ENCODE results near the gene TTC39C.
A peak's percentile ranks its signal among the peaks of the same experiment; 100 is the strongest.
"Not testable (repeated sequence)": the region's sequence is repeated elsewhere in the genome, so short reads cannot be mapped to it uniquely, and the experiment has no call there.

Gene TTC39C

GRCh38 chr18:24118750-24119577 is 104.4 kb downstream of the TTC39C start:
- peak; percentile 46 to 64 for DNase-seq (ENCODE audit: extremely low read depth in 1 of 2, low read depth in 1 of 2)

GRCh38 chr18:24120676-24121075 is 106.1 kb downstream of the TTC39C start:
- no peak for DNase-seq (ENCODE audit: extremely low read depth in 1 of 2, low read depth in 1 of 2)

GRCh38 chr18:24121625-24122024 is 107.1 kb downstream of the TTC39C start:
- DNase-seq (ENCODE audit: extremely low read depth in 1 of 2, low read depth in 1 of 2) = no peak

- DNase-seq (ENCODE audit: extremely low read depth in 1 of 2, low read depth in 1 of 2) = no peak
Measured at GRCh38 chr18:24126155-24126961, 111.8 kb downstream of the TTC39C start.

- DNase-seq (ENCODE audit: extremely low read depth in 1 of 2, low read depth in 1 of 2) = no peak
Measured at GRCh38 chr18:24127735-24128134, 113.2 kb downstream of the TTC39C start.

GRCh38 chr18:24128700-24129099 is 114.1 kb downstream of the TTC39C start:
- DNase-seq (ENCODE audit: extremely low read depth in 1 of 2, low read depth in 1 of 2) = no peak

GRCh38 chr18:24130494-24130893 is 115.9 kb downstream of the TTC39C start:
- no peak for DNase-seq (ENCODE audit: extremely low read depth in 1 of 2, low read depth in 1 of 2)

GRCh38 chr18:24136967-24137373 is 122.4 kb downstream of the TTC39C start:
- no peak for DNase-seq (ENCODE audit: extremely low read depth in 1 of 2, low read depth in 1 of 2)

- no peak for DNase-seq (ENCODE audit: extremely low read depth in 1 of 2, low read depth in 1 of 2)
Measured at GRCh38 chr18:24138409-24138788, 123.8 kb downstream of the TTC39C start.

GRCh38 chr18:24138789-24139616 is 124.4 kb downstream of the TTC39C start, which contains the start of gene CABYR:
Gene CABYR (plus strand): TSS chr18:24139062. CDS start chr18:24143115, 4,053 bp downstream.
- peak; percentile 53 to 59 for DNase-seq (ENCODE audit: extremely low read depth in 1 of 2, low read depth in 1 of 2)

GRCh38 chr18:24140697-24141096 is 126.1 kb downstream of the TTC39C start:
- DNase-seq (ENCODE audit: extremely low read depth in 1 of 2, low read depth in 1 of 2) = no peak

GRCh38 chr18:24142376-24142775 is 127.8 kb downstream of the TTC39C start:
- no peak for DNase-seq (ENCODE audit: extremely low read depth in 1 of 2, low read depth in 1 of 2)

- DNase-seq (ENCODE audit: extremely low read depth in 1 of 2, low read depth in 1 of 2) = not testable (repeated sequence)
Measured at GRCh38 chr18:24149591-24149990, 135.0 kb downstream of the TTC39C start.

GRCh38 chr18:24153397-24153796 is 138.8 kb downstream of the TTC39C start:
- no peak for DNase-seq (ENCODE audit: extremely low read depth in 1 of 2, low read depth in 1 of 2)

- no peak for DNase-seq (ENCODE audit: extremely low read depth in 1 of 2, low read depth in 1 of 2)
Measured at GRCh38 chr18:24157855-24158254, 143.3 kb downstream of the TTC39C start.

GRCh38 chr18:24160086-24160485 is 145.5 kb downstream of the TTC39C start:
- DNase-seq (ENCODE audit: extremely low read depth in 1 of 2, low read depth in 1 of 2) = no peak

- DNase-seq (ENCODE audit: extremely low read depth in 1 of 2, low read depth in 1 of 2) = no peak
Measured at GRCh38 chr18:24161304-24161703, 146.8 kb downstream of the TTC39C start.

- no peak for DNase-seq (ENCODE audit: extremely low read depth in 1 of 2, low read depth in 1 of 2)
Measured at GRCh38 chr18:24168496-24168895, 153.9 kb downstream of the TTC39C start.

GRCh38 chr18:24170360-24170759 is 155.8 kb downstream of the TTC39C start:
- DNase-seq (ENCODE audit: extremely low read depth in 1 of 2, low read depth in 1 of 2) = no peak

GRCh38 chr18:24173997-24174396 is 159.4 kb downstream of the TTC39C start:
- no peak for DNase-seq (ENCODE audit: extremely low read depth in 1 of 2, low read depth in 1 of 2)
